HL-60/S4 treated with phorbol 12-myristate 13-acetate at 8.2 ng/mL for 4 days and 3 days (cell line): ENCODE results near the gene HNRNPAB.

Source experiments
- in situ Hi-C: fragments of 300-500 bp; cut with MboI; formaldehyde crosslinking; loops from 2 replicates; pipeline ENCODE4 v1.15.0; 2022; ENCODE audit warnings: low sequenced_read_pairs

Gene HNRNPAB

GRCh38 chr5:178211095-178212048, 7.0 kb downstream of the HNRNPAB start:
- in situ Hi-C loops = no loop called here

GRCh38 chr5:178212241-178213002, 8.1 kb downstream of the HNRNPAB start:
- in situ Hi-C loops = no loop called here

- in situ Hi-C loops = no loop called here
Observed at GRCh38 chr5:178213003-178213461, 8.7 kb downstream of the HNRNPAB start.

GRCh38 chr5:178213748-178214151, 9.4 kb downstream of the HNRNPAB start:
- in situ Hi-C loops = no loop called here

- in situ Hi-C loops = no loop called here
Observed at GRCh38 chr5:178214160-178214803, 9.9 kb downstream of the HNRNPAB start.

- in situ Hi-C loops = no loop called here
Observed at GRCh38 chr5:178215280-178216002, 11.1 kb downstream of the HNRNPAB start.

- in situ Hi-C loops = no loop called here
Observed at GRCh38 chr5:178216088-178216534, 11.8 kb downstream of the HNRNPAB start.

GRCh38 chr5:178216779-178217178, 12.4 kb downstream of the HNRNPAB start:
- in situ Hi-C loops = no loop called here

GRCh38 chr5:178218237-178218776, 14.0 kb downstream of the HNRNPAB start:
- in situ Hi-C loops = no loop called here

GRCh38 chr5:178218827-178219226, 14.5 kb downstream of the HNRNPAB start:
- in situ Hi-C loops = no loop called here

- in situ Hi-C loops = no loop called here
Observed at GRCh38 chr5:178221282-178221681, 16.9 kb downstream of the HNRNPAB start.

- in situ Hi-C loops = no loop called here
Observed at GRCh38 chr5:178221853-178222252, 17.5 kb downstream of the HNRNPAB start.

GRCh38 chr5:178222292-178222691, 18.0 kb downstream of the HNRNPAB start:
- in situ Hi-C loops = no loop called here

- in situ Hi-C loops = no loop called here
Observed at GRCh38 chr5:178223196-178223773, 19.0 kb downstream of the HNRNPAB start.

- in situ Hi-C loops = no loop called here
Observed at GRCh38 chr5:178223828-178224335, 19.5 kb downstream of the HNRNPAB start.

GRCh38 chr5:178224403-178224802, 20.1 kb downstream of the HNRNPAB start:
- in situ Hi-C loops = no loop called here

- in situ Hi-C loops = no loop called here
Observed at GRCh38 chr5:178225174-178225573, 20.8 kb downstream of the HNRNPAB start.

GRCh38 chr5:178227138-178227659, 22.9 kb downstream of the HNRNPAB start:
- in situ Hi-C loops = no loop called here

- in situ Hi-C loops = no loop called here
Observed at GRCh38 chr5:178227929-178228328, 23.6 kb downstream of the HNRNPAB start.
